C4-2B (cell line): Measurements from ENCODE around the gene OXSR1.

Experiments used
- ZFX ChIP-seq: fragments of 450-650 bp; IDR thresholded peaks from 2 replicates; pipeline ENCODE4 v1.6.1; 2017
- TF ChIP-seq, protein P1 (sequence below): fragments of 450-650 bp; conservative IDR thresholded peaks from 2 replicates; pipeline ENCODE4 v1.5.1; 2017; ENCODE audit warnings: mild to moderate bottlenecking

GRCh38 chr3:38274864-38275649, 109.7 kb downstream of the OXSR1 start:
- TF ChIP-seq, protein P1, sequence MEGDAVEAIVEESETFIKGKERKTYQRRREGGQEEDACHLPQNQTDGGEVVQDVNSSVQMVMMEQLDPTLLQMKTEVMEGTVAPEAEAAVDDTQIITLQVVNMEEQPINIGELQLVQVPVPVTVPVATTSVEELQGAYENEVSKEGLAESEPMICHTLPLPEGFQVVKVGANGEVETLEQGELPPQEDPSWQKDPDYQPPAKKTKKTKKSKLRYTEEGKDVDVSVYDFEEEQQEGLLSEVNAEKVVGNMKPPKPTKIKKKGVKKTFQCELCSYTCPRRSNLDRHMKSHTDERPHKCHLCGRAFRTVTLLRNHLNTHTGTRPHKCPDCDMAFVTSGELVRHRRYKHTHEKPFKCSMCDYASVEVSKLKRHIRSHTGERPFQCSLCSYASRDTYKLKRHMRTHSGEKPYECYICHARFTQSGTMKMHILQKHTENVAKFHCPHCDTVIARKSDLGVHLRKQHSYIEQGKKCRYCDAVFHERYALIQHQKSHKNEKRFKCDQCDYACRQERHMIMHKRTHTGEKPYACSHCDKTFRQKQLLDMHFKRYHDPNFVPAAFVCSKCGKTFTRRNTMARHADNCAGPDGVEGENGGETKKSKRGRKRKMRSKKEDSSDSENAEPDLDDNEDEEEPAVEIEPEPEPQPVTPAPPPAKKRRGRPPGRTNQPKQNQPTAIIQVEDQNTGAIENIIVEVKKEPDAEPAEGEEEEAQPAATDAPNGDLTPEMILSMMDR, result no peak
- TF ChIP-seq ZFX, result no peak
